H1 (cell line): ENCODE data around the gene KCNMA1. TPM values are rescaled to one million over a fixed set of nuclear protein-coding genes. Genes with fewer than 3 reads are reported as not detected.

Experiments
- CTCF ChIA-PET: fragments of 300-600 bp; sonication (Branson Sonifier 250); formaldehyde crosslinking; loops from one replicate; lab custom pipeline; 2021; ENCODE audit not compliant: partially characterized antibody; lab: Charles Lee
- POLR2A ChIA-PET: fragments of 300-600 bp; sonication (Branson Sonifier 250); formaldehyde crosslinking; loops from one replicate; lab custom pipeline; 2021; ENCODE audit warnings: inconsistent platforms; ENCODE audit not compliant: partially characterized antibody; lab: Charles Lee
- DNase-seq, 2 experiments: peaks; one replicate each; pipeline versions ENCODE4 v3.0.0 to v3.0.0-alpha.2; 2010 to 2022; ENCODE audit warnings: low spot score in 2 of 2, low read depth in 1 of 2, mixed read lengths in 1 of 2
- FAIRE-seq: peaks from 2 replicates; lab custom pipeline; 2011; peaks lifted over from hg19 to GRCh38; lab: Jason Lieb, UNC
- H2AFZ ChIP-seq: 2 replicates; pipeline ENCODE4 v1.8.1; 2012; ENCODE audit warnings: low read length, inconsistent platforms
- H2AK5ac ChIP-seq: 2 replicates; pipeline ENCODE4 v1.6.1; 2013; ENCODE audit warnings: low read depth, low read length
- H2BK120ac ChIP-seq: replicated peaks from 2 replicates; pipeline ENCODE3; 2013; ENCODE audit warnings: low read depth, low read length, inconsistent platforms
- H2BK12ac ChIP-seq: 2 replicates; pipeline ENCODE4 v1.6.1; 2013; ENCODE audit warnings: low read depth, low read length
- H2BK15ac ChIP-seq: 2 replicates; pipeline ENCODE4 v1.6.1; 2013; ENCODE audit warnings: low read length
- H2BK20ac ChIP-seq: 2 replicates; pipeline ENCODE4 v1.6.1; 2013; ENCODE audit warnings: low read length
- H2BK5ac ChIP-seq: 2 replicates; pipeline ENCODE4 v1.6.1; 2013; ENCODE audit warnings: low read depth, low read length
- H3K14ac ChIP-seq: 2 replicates; pipeline ENCODE4 v1.6.1; 2013; ENCODE audit warnings: inconsistent platforms; ENCODE audit not compliant: insufficient read length
- H3K18ac ChIP-seq: 2 replicates; pipeline ENCODE4 v1.6.1; 2013; ENCODE audit warnings: low read length; ENCODE audit errors: extremely low read depth
- H3K23ac ChIP-seq: 2 replicates; pipeline ENCODE4 v1.6.1; 2013; ENCODE audit warnings: inconsistent platforms; ENCODE audit not compliant: insufficient read length
- H3K23me2 ChIP-seq: 2 replicates; pipeline ENCODE4 v1.6.1; 2013; ENCODE audit warnings: low read depth, low read length
- H3K27ac ChIP-seq: 2 replicates; pipeline ENCODE4 v1.6.1; 2011; ENCODE audit warnings: low read depth, low read length, inconsistent platforms
- H3K27me3 ChIP-seq, 4 experiments: replicated peaks in 1 of 4; 1 replicate in 1 of 4; 2 replicates in 3 of 4; pipeline versions ENCODE4 v1.6.1 to v1.8.1; 2011 to 2013; ENCODE audit warnings: low read length in 3 of 4, mild to moderate bottlenecking in 3 of 4, inconsistent platforms in 2 of 4, mixed read lengths in 2 of 4, moderate library complexity in 1 of 4; ENCODE audit not compliant: control insufficient read depth in 3 of 4, insufficient read depth in 3 of 4; ENCODE audit errors: extremely low read depth in 1 of 4
- H3K36me3 ChIP-seq, 4 experiments: 2 replicates each; pipeline versions ENCODE4 v1.6.1 to v1.8.1; 2011 to 2013; ENCODE audit warnings: mild to moderate bottlenecking in 4 of 4, low read length in 3 of 4, moderate library complexity in 2 of 4, control low read depth in 1 of 4, inconsistent platforms in 1 of 4; ENCODE audit not compliant: insufficient read depth in 4 of 4, control insufficient read depth in 2 of 4
- H3K4ac ChIP-seq: replicated peaks from 2 replicates; pipeline ENCODE3; 2013; ENCODE audit warnings: low read length, low read depth, mixed read lengths, inconsistent platforms; ENCODE audit not compliant: insufficient read length
- H3K4me1 ChIP-seq, 4 experiments: replicated peaks in 1 of 4; 1 replicate in 1 of 4; 2 replicates in 3 of 4; pipeline versions ENCODE4 v1.6.1 to v1.8.1; 2011 to 2013; ENCODE audit warnings: low read length in 3 of 4, inconsistent platforms in 2 of 4, mixed read lengths in 1 of 4; ENCODE audit not compliant: insufficient read depth in 4 of 4, control insufficient read depth in 3 of 4
- H3K4me2 ChIP-seq, 2 experiments: 2 replicates each; pipeline versions ENCODE4 v1.6.1 to v1.8.1; 2011 to 2013; ENCODE audit warnings: low read depth in 2 of 2, low read length in 2 of 2, control low read depth in 1 of 2, inconsistent platforms in 1 of 2, mild to moderate bottlenecking in 1 of 2; ENCODE audit not compliant: insufficient read depth in 1 of 2
- H3K4me3 ChIP-seq, 4 experiments: fragments of 200-600, 300-600 bp in 1 of 4; sonication (generic), shearing (Covaris generic), sonication (Bioruptor Twin) in 1 of 4; 2 replicates each; pipeline versions ENCODE4 v1.5.1 to v1.8.1; 2011 to 2016; ENCODE audit warnings: low read length in 4 of 4, low read depth in 3 of 4, control low read depth in 2 of 4, inconsistent platforms in 2 of 4, mild to moderate bottlenecking in 2 of 4, mixed read lengths in 1 of 4, moderate library complexity in 1 of 4; ENCODE audit not compliant: insufficient read depth in 2 of 4; ENCODE audit errors: extremely low read depth in 1 of 4
- H3K56ac ChIP-seq: replicated peaks from 2 replicates; pipeline ENCODE3; 2013; ENCODE audit warnings: low read depth, mild to moderate bottlenecking, mixed read lengths, low read length, inconsistent platforms; ENCODE audit not compliant: insufficient read length
- H3K79me1 ChIP-seq: 2 replicates; pipeline ENCODE4 v1.6.1; 2013; ENCODE audit warnings: low read depth, low read length, control low read depth
- H3K79me2 ChIP-seq, 2 experiments: 2 replicates each; pipeline versions ENCODE4 v1.6.1 to v1.8.1; 2012 to 2013; ENCODE audit warnings: low read length in 2 of 2, mild to moderate bottlenecking in 2 of 2, inconsistent platforms in 1 of 2; ENCODE audit not compliant: insufficient read depth in 2 of 2, control insufficient read depth in 1 of 2
- H3K9ac ChIP-seq, 4 experiments: replicated peaks in 1 of 4; 1 replicate in 1 of 4; 2 replicates in 3 of 4; pipeline versions ENCODE4 v1.6.1 to v1.8.1; 2011 to 2013; ENCODE audit warnings: low read depth in 3 of 4, low read length in 3 of 4, control low read depth in 2 of 4, mild to moderate bottlenecking in 2 of 4, moderate library complexity in 2 of 4, inconsistent platforms in 1 of 4; ENCODE audit errors: extremely low read depth in 1 of 4
- H3K9me3 ChIP-seq, 2 experiments: 2 replicates each; pipeline versions ENCODE4 v1.6.1 to v1.8.1; 2012 to 2013; ENCODE audit warnings: mild to moderate bottlenecking in 2 of 2, moderate library complexity in 2 of 2, control low read depth in 1 of 2, inconsistent platforms in 1 of 2, low read depth in 1 of 2, low read length in 1 of 2, mixed read lengths in 1 of 2; ENCODE audit not compliant: insufficient read depth in 2 of 2
- H4K20me1 ChIP-seq, 2 experiments: replicated peaks in 1 of 2; 2 replicates each; pipeline versions ENCODE3 to v1.8.1; 2011 to 2013; ENCODE audit warnings: inconsistent platforms in 2 of 2, low read length in 2 of 2, mild to moderate bottlenecking in 1 of 2; ENCODE audit not compliant: insufficient read depth in 2 of 2, control insufficient read depth in 1 of 2
- H4K5ac ChIP-seq: 2 replicates; pipeline ENCODE4 v1.6.1; 2013; ENCODE audit warnings: low read length, low read depth, mixed read lengths, inconsistent platforms; ENCODE audit not compliant: insufficient read length
- H4K8ac ChIP-seq: 2 replicates; pipeline ENCODE4 v1.8.0; 2013; ENCODE audit warnings: mild to moderate bottlenecking, moderate library complexity, low read length, inconsistent platforms; ENCODE audit not compliant: insufficient read depth; ENCODE audit errors: extremely low read depth
- H4K91ac ChIP-seq: replicated peaks from 2 replicates; pipeline ENCODE3; 2013; ENCODE audit warnings: low read length, mixed read lengths, inconsistent platforms; ENCODE audit not compliant: insufficient read length
- RBBP5 ChIP-seq: IDR thresholded peaks from 2 replicates; pipeline ENCODE4 v1.7.1; 2012; ENCODE audit warnings: low read depth, mild to moderate bottlenecking, inconsistent platforms, low read length, moderate library complexity, borderline replicate concordance
- TAF1 ChIP-seq: IDR thresholded peaks from 2 replicates; pipeline ENCODE4 v1.6.1; 2011; ENCODE audit warnings: mild to moderate bottlenecking, low read depth, low read length
- WGBS, 2 experiments: shearing (Covaris generic) in 1 of 2; methylation state at CpG; one replicate each; pipeline versions ENCODE4 v1.1.6 to v1.1.7; 2013 to 2015; ENCODE audit warnings: low lambda C conversion rate in 2 of 2, mixed read lengths in 2 of 2, inconsistent platforms in 1 of 2, low coverage in 1 of 2, missing lambda C conversion rate in 1 of 2; ENCODE audit not compliant: insufficient replicate concordance in 2 of 2, insufficient coverage in 1 of 2, insufficient read length in 1 of 2; ENCODE audit errors: extremely low coverage in 1 of 2, missing lambda C conversion rate in 1 of 2; 5-methylcytosine and 5-hydroxymethylcytosine counted together
- polyA plus RNA-seq, 7 experiments: library from polyadenylated mRNA; depleted of rRNA in 3 of 7; stranded (reverse) in 5 of 7; unstranded in 2 of 7; fragments of >200 nt in 5 of 7; fragments of 200-250 nt in 2 of 7; gene quantifications; 1 replicate in 5 of 7; 2 replicates in 1 of 7; 4 replicates in 1 of 7; pipeline versions ENCODE4 v1.2.1 to v1.2.3, GENCODE V29; 2011 to 2013; ENCODE audit warnings: missing spikeins in 2 of 7, mixed read lengths in 2 of 7
- total RNA-seq: library from RNA; stranded (reverse); fragmentation: NEBNext Ultra II Directional; extraction: Animal tissue kit (Norgen Biotek cat#: 25700); gene quantifications from 2 replicates; pipeline ENCODE4 v1.2.1, GENCODE V29; 2021

Gene KCNMA1
- total and polyA plus RNA-seq, 2 of the 8 experiments (the other 6 are each of a cell fraction or from before 2014, with no cell fraction given), result 10.2 to 11.1 TPM

GRCh38 chr10:77664696-77665095, 27.1 kb upstream of the KCNMA1 start:
- Histone ChIP-seq H2AK5ac (no peak overlapping the region), H3K9ac (no peak overlapping the region; a peak in 1 of 7 replicates), H3K36me3 (no peaks in the 10 kb centered on the region), H3K56ac (no peak overlapping the region), H4K20me1 (no peaks in the 10 kb centered on the region), H3K18ac (no peak overlapping the region), H3K9me3 (no peaks in the 10 kb centered on the region), H3K79me1 (no peaks in the 10 kb centered on the region), H3K27ac (no peak overlapping the region), H4K5ac (no peak overlapping the region), H3K27me3 (no peaks in the 10 kb centered on the region), H3K4me2 (no peak overlapping the region), H2AFZ (no peak overlapping the region), H3K14ac (no peak overlapping the region), H3K4me3 (no peak overlapping the region), H3K4ac (no peak overlapping the region), H3K23me2 (peaks cover 2% of the 10 kb centered on the region; the same call in 1 of the 2 replicates), H2BK12ac (no peak overlapping the region), H2BK15ac (no peak overlapping the region), H4K8ac (no peak overlapping the region), H2BK20ac (no peak overlapping the region), H3K23ac (no peak overlapping the region), H4K91ac (no peak overlapping the region), H3K4me1 (peaks cover 0 to 6% (median 2%) of the 10 kb centered on the region in 4 experiments; a peak in 2 of 7 replicates), H3K79me2 (no peaks in the 10 kb centered on the region), H2BK120ac (no peak overlapping the region), H2BK5ac (no peak overlapping the region)
- TF ChIP-seq TAF1, result no peak
- no peak for TF ChIP-seq RBBP5
- DNase-seq, result no peak
- no peak for FAIRE-seq
- ChIA-PET CTCF (interaction anchor here (1.2 to 2.5 kb wide), 2 partner anchors 9 to 20 kb away, joined by 3 to 9 read pairs; no protein-coding TSS in a partner anchor), POLR2A (no interaction called here)
- WGBS, 2 experiments, result 90% methylated on average over 3 of the region's 3 CpGs; no CpG with 5 or more reads in 1 of the 2 experiments
